PC-3 (cell line): ENCODE data around the gene GABRA1.

ENCODE experiments used
- EZH2phosphoT487 ChIP-seq: fragments of 300-600 bp; sonication (generic); IDR thresholded peaks from 2 replicates; pipeline ENCODE4 v1.6.1; 2018; ENCODE audit warnings: mild to moderate bottlenecking, antibody characterized with exemption, low read length, borderline replicate concordance
- TF ChIP-seq, protein P1 (sequence below): fragments of 300-600 bp; sonication (generic); conservative IDR thresholded peaks from 2 replicates; pipeline ENCODE4 v1.5.1; 2017; ENCODE audit warnings: antibody characterized with exemption, low read depth, mild to moderate bottlenecking, low read length

DNA sequence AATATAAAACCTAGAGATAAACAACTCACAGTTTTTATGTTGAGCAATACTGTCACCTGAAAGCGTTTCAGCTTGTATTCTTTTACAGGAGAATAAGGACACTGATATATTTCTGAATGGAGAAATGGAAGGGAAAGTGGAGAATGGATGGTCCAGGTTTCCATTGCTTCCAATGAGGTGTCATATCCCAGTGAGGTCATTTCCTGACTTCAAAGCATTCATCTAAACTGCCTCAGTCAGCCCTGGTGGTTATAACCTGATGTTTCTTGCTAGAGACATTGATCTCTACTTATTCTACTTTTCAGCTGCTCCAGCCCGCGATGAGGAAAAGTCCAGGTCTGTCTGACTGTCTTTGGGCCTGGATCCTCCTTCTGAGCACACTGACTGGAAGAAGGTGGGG is 2.6 kb downstream of the GABRA1 start:
- TF ChIP-seq EZH2phosphoT487 = no peak
- TF ChIP-seq, protein P1, sequence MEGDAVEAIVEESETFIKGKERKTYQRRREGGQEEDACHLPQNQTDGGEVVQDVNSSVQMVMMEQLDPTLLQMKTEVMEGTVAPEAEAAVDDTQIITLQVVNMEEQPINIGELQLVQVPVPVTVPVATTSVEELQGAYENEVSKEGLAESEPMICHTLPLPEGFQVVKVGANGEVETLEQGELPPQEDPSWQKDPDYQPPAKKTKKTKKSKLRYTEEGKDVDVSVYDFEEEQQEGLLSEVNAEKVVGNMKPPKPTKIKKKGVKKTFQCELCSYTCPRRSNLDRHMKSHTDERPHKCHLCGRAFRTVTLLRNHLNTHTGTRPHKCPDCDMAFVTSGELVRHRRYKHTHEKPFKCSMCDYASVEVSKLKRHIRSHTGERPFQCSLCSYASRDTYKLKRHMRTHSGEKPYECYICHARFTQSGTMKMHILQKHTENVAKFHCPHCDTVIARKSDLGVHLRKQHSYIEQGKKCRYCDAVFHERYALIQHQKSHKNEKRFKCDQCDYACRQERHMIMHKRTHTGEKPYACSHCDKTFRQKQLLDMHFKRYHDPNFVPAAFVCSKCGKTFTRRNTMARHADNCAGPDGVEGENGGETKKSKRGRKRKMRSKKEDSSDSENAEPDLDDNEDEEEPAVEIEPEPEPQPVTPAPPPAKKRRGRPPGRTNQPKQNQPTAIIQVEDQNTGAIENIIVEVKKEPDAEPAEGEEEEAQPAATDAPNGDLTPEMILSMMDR = no peak
